GM18861 (cell line): ENCODE data around the gene CAP2.
"Not testable (repeated sequence)": the region's sequence is repeated elsewhere in the genome, so short reads cannot be mapped to it uniquely, and the experiment has no call there.

ENCODE experiments used
- ATAC-seq: cut with Tn5 transposase; IDR thresholded peaks from one replicate; pipeline ENCODE4 v1.9.1; 2021; ENCODE audit not compliant: unreplicated experiment

Gene CAP2

DNA sequence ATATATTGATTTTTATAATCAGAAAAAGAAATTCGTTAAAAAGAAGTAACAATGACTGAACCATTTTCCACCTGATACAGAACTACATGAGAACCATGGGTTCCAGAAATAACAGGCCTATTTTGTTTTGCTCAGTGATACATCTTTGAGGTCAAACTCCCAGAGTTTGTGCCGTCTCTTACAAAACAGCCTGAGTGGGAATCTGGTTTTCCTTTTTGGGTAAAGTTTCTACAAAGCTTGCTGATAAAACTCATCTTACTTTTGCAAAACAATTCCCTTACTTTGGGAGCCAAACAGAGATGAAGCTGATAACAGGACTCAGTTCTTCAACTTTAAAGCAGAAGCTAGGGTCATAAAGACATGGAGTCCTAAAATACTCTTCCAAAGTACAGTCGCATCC is 108.0 kb downstream of the CAP2 start:
- ATAC-seq = no peak

- ATAC-seq = no peak
These were observed 108.7 kb downstream of the CAP2 start for GRCh38 chr6:17501982-17502704.

- ATAC-seq = no peak
These were observed 109.7 kb downstream of the CAP2 start for GRCh38 chr6:17503051-17503450.

DNA sequence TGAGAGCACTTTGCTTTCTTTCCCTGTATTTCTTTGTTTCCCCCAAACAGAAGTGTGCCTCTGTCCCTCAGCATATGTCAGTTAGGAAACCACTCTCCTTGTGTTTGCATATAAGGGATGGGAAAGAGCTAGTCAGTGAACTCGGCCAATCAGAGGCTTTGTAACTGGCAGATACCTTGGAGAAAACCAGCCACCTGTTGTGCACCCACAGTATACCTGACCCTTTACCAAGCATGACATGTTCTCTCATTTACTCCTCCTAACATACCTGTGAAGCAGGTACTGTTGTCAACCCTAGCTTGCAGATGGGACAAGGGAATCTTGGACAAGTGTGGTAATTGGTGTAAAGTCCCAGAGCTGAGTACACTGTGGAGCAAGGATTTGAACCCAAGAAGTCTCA is 110.6 kb downstream of the CAP2 start:
- no peak for ATAC-seq

DNA sequence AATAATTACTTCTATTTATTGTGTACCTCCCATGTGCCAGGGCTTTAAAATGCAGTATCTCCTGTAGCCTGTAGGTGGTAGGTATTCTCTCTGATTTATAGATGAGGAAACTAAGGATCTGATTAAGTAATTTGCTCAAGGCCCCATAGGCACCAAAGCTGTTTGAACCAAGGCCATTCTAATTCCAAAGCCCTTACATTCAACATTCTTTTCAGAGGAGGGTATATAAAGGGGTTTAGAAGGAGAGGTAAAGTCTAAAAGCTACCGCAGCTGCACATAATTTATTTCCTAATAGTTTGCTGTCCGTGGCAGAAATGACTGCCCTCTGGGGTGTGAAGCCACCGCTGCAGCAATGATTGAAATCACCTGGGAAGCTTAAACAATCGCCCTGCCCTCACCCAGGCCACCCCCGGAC is 111.7 kb downstream of the CAP2 start:
- ATAC-seq = no peak

DNA sequence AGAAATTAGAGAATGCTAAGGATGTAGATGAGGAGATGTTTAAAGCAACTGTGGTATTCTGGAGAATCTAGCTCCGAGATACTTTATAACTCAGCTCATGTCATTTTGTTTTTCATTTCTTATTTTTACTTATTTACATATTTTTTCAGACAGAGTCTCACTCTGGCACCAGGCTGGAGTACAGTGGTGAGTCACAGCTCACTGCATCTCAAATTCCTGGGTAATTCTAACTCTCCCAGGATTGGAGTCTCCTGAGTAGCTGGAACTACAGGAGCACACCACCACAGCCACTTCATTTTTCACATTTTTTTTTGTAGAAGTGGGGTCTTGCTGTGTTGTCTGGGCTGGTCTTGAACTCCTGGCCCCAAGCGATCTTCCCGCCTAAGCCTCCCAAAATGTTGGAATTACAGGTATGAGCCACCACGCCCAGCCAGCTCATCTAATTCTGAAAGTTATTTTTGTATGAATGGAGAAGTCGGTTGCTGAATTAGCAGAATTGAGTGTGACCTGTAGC is 112.4 kb downstream of the CAP2 start:
- ATAC-seq = no peak

DNA sequence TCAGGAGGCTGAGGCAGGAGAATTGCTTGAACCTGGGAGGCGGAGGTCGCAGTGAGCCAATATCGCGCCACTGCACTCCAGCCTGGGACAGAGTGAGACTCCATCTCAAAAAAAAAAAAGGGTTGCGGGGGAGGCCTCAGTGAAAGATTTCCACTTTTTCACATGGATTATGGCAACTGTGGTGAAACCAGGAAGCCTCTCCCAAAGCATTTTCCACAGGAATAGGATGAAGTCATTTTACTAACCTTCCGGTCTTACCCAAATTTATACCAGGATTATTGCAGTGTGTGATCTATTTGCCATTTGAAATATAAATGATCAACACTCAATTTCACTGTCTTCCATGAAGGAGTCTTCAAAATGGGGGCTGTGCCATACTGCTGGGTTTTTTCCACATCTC is 113.1 kb downstream of the CAP2 start:
- no peak for ATAC-seq

DNA sequence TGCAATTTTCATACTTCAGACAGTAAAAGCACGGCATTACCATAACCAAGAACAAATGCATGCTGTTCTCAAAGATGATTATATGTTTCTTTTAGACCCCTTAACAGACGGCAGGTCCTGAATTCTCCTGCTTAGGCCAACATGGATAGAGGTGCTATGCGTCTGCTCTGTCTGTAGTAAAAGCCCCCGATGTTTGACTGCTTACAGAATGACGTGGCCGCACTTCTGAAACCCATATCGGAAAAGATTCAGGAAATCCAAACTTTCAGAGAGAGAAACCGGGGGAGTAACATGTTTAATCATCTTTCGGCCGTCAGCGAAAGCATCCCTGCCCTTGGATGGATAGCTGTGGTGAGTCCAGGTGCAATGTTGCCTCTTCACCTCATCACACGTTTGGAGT is 113.6 kb downstream of the CAP2 start:
- no peak for ATAC-seq

DNA sequence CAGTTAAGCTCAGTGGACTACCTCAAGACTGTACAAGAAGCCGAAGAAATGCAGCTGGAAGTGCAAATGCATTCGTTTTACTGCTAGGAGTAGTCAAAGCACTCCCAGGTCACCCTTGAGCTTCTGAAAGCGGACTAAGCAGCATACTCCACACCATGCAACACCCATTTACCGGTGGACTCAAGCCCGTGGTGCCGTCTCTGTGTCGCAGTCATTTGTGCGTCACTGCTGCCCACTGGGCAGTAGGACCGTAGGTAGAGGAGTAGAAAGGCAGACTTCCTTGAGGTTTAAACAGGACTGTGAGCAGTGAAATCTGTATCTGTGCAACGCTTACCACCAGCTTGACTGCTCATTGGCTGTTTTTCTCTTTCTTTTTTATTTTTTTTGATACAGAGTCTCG is 117.7 kb downstream of the CAP2 start:
- ATAC-seq = no peak

- ATAC-seq = no peak
These were observed 118.2 kb downstream of the CAP2 start for GRCh38 chr6:17511580-17511979.

DNA sequence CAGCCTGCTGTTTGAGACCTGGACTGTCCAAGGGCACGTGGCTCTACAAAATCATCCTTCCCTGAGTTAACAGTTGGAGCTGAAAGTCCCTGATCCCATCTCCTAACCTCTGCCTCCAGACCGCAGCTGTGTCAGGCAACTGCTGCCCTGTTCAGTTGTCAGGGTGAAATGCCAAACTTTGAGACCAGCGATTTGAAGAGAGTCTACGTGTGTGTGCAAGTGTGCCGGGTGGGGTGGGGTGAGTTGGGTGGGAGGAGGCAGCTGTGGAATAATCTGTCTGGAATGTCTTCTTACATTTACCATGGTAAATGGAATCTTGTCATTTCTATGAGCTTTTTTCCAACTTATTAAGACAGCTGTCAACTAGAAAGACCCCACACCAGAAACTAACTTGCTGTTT is 125.7 kb downstream of the CAP2 start:
- no peak for ATAC-seq

DNA sequence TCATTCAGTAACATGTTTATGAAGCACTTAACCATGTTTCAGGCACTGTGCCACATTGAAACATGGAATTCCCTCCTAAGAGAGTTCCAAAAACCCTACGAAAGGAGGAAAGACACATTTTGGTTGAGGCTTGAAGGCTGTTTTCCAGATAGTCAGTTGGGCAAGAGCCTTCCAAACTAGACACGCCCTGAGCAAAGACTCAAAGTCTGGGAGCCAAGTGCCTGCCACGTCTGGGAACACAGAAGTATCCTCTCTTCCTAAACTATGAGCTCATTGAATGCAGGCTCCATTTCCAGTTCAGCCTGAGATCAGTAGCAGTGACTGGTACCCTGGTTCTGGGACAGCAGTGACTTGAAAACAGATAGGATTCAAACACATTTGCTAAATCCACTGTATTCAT is 132.2 kb downstream of the CAP2 start:
- no peak for ATAC-seq

GRCh38 chr6:17527076-17527475 is 133.7 kb downstream of the CAP2 start:
- no peak for ATAC-seq

- no peak for ATAC-seq
These were observed 137.0 kb downstream of the CAP2 start for GRCh38 chr6:17530321-17530835.

DNA sequence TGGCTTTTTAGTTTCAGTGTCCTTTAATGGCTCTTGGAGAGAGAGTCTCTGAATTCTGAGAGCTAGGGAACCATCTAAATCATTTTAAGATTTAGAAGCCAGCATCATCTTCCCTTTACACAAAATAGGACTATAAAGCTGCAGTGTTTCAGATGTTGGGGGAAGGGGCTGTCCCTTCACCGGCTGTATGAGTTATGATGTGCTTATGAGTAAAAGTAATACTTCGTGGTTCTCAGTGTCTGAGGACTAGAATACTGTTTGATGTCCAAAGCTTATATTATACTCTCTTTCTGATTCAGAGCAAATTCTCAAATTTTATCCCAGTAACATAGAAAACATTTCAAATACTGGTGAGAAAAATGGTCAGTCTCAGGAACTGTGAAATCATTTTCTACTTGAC is 143.2 kb downstream of the CAP2 start:
- ATAC-seq = peak; percentile 72

- no peak for ATAC-seq
These were observed 148.8 kb downstream of the CAP2 start for GRCh38 chr6:17542243-17542642.

DNA sequence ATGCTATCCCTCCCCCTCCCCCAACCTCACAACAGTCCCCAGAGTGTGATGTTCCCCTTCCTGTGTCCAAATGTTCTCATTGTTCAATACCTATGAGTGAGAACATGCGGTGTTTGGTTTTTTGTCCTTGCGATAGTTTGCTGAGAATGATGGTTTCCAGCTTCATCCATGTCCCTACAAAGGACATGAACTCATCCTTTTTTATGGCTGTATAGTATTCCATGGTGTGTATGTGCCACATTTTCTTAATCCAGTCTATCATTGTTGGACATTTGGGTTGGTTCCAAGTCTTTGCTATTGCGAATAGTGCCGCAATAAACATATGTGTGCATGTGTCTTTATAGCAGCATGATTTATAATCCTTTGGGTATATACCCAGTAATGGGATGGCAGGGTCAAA is 152.3 kb downstream of the CAP2 start:
- ATAC-seq = not testable (repeated sequence)

- ATAC-seq = no peak
These were observed 158.1 kb downstream of the CAP2 start for GRCh38 chr6:17551383-17551958.

GRCh38 chr6:17552861-17553260 is 159.5 kb downstream of the CAP2 start:
- ATAC-seq = no peak

DNA sequence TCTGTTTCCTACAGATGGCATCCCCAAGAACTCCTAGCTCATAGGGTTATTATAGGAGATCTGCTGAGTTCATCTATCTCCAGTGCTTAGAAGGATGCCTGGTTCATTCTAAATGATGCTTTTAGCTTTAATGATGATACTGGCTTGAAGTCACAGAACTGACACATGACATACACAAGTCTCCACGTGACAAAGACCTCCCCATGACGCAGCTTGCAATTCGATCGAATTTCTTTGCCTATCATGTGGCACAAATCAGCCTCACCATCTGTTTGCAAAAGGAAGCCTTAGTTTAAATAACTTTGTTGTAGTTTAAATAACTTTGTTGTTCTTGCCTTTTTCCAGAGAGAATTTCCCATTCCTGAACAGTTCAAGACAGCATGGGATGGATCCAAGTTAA is 162.6 kb downstream of the CAP2 start:
- no peak for ATAC-seq

DNA sequence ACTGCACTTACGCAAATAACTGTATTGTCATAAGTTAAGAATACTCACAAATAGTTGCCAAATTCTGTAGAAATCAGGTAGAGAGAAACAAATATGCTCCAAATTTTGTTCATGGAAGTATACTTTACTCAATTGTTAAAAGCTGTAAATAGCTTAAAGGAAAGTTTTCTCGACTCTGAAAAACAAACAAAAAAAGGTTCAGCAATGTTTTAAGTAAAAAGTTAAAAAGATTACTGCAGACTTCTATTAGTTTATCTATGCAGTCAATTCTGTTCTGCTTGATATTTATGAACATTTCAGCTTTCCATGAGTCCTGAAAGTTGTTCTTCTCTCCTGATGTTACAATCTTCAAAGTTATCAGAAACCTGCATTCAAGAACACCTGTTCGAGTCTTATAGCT is 169.2 kb downstream of the CAP2 start:
- no peak for ATAC-seq

DNA sequence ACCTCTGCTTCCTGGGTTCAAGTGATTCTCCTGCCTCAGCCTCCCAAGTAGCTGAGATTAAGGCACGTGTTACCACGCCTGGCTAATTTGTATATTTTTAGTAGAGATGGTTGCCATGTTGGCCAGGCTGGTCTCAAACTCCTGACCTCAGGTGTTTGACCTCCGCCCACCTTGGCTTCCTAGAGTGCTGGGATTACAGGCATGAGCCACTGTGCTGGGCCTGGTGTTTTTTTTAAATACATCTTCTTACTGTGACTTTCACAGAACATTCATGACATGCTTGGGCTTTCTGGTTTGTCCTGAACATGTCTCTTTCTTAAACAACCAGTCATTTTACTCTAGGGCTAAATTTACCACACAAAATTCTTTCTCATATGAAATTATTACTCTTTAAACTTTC is 172.0 kb downstream of the CAP2 start:
- no peak for ATAC-seq
